ENCODE data around the gene ARID5B.

GRCh38 chr10:61994405-61995219, 93.1 kb downstream of the ARID5B start:
- TF ChIP-seq, protein P1, sequence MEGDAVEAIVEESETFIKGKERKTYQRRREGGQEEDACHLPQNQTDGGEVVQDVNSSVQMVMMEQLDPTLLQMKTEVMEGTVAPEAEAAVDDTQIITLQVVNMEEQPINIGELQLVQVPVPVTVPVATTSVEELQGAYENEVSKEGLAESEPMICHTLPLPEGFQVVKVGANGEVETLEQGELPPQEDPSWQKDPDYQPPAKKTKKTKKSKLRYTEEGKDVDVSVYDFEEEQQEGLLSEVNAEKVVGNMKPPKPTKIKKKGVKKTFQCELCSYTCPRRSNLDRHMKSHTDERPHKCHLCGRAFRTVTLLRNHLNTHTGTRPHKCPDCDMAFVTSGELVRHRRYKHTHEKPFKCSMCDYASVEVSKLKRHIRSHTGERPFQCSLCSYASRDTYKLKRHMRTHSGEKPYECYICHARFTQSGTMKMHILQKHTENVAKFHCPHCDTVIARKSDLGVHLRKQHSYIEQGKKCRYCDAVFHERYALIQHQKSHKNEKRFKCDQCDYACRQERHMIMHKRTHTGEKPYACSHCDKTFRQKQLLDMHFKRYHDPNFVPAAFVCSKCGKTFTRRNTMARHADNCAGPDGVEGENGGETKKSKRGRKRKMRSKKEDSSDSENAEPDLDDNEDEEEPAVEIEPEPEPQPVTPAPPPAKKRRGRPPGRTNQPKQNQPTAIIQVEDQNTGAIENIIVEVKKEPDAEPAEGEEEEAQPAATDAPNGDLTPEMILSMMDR (conservative IDR thresholded peaks at IDR 0.05 in 1 of 2, IDR thresholded peaks at IDR 0.05 in 1 of 2; ENCODE audit: extremely low read depth in 1 of 2, insufficient read depth in 1 of 2, low read depth in 1 of 2, low read length in 2 of 2): no peak
- TF ChIP-seq EZH2 (IDR thresholded peaks at IDR 0.05; ENCODE audit: borderline replicate concordance, low read length): no peak

All from mammary epithelial cell (primary cell).